UCSD-AML1 (cell line): ENCODE results near the gene CDC37L1.

Source experiments
- DNase-seq: peaks from one replicate; lab custom pipeline; 2025; ENCODE audit not compliant: unreplicated experiment; lab: John Stamatoyannopoulos, UW

Gene CDC37L1

GRCh38 chr9:4667681-4668080 lies 11.7 kb upstream of the CDC37L1 start:
- DNase-seq = no peak

- DNase-seq = no peak
These were observed 10.8 kb upstream of the CDC37L1 start for GRCh38 chr9:4668604-4669003.

GRCh38 chr9:4669890-4670289 lies 9.5 kb upstream of the CDC37L1 start:
- DNase-seq = no peak

GRCh38 chr9:4670591-4670990 lies 8.8 kb upstream of the CDC37L1 start:
- peak; percentile 20 for DNase-seq

GRCh38 chr9:4671737-4672136 lies 7.6 kb upstream of the CDC37L1 start:
- no peak for DNase-seq

GRCh38 chr9:4674783-4675182 lies 4.6 kb upstream of the CDC37L1 start:
- no peak for DNase-seq

GRCh38 chr9:4677392-4677791 lies 2.0 kb upstream of the CDC37L1 start:
- no peak for DNase-seq

GRCh38 chr9:4678679-4679267 lies 596 bp upstream of the CDC37L1 start:
- no peak for DNase-seq

GRCh38 chr9:4680173-4680525 lies 780 bp downstream of the CDC37L1 start:
- DNase-seq = no peak

- no peak for DNase-seq
These were observed 1.4 kb downstream of the CDC37L1 start for GRCh38 chr9:4680750-4681149.

- DNase-seq = no peak
These were observed 5.5 kb downstream of the CDC37L1 start for GRCh38 chr9:4684820-4685219.

- no peak for DNase-seq
These were observed 6.7 kb downstream of the CDC37L1 start for GRCh38 chr9:4686112-4686511.

- DNase-seq = no peak
These were observed 7.2 kb downstream of the CDC37L1 start for GRCh38 chr9:4686584-4686983.

GRCh38 chr9:4689021-4689420 lies 9.7 kb downstream of the CDC37L1 start:
- DNase-seq = no peak

GRCh38 chr9:4689687-4690104 lies 10.3 kb downstream of the CDC37L1 start:
- no peak for DNase-seq

GRCh38 chr9:4690144-4690543 lies 10.8 kb downstream of the CDC37L1 start:
- DNase-seq = no peak

- DNase-seq = no peak
These were observed 12.4 kb downstream of the CDC37L1 start for GRCh38 chr9:4691795-4692194.

GRCh38 chr9:4700091-4700490 lies 20.7 kb downstream of the CDC37L1 start:
- no peak for DNase-seq

GRCh38 chr9:4700932-4701331 lies 21.6 kb downstream of the CDC37L1 start:
- no peak for DNase-seq

- no peak for DNase-seq
These were observed 22.2 kb downstream of the CDC37L1 start for GRCh38 chr9:4701526-4701925.

- no peak for DNase-seq
These were observed 24.8 kb downstream of the CDC37L1 start for GRCh38 chr9:4704129-4704528.

GRCh38 chr9:4706021-4706420 lies 26.7 kb downstream of the CDC37L1 start:
- DNase-seq = no peak

- DNase-seq = no peak
These were observed 27.7 kb downstream of the CDC37L1 start for GRCh38 chr9:4706971-4707622.
